Measurements from ENCODE around the gene TBC1D10A. TPM values are rescaled to one million over a fixed set of nuclear protein-coding genes. Genes with fewer than 3 reads are reported as not detected.

The TBC1D10A gene
- total RNA-seq, 4 donors from 2014 or later = 18.4 to 25.9 (median 20.8) TPM

GRCh38 chr22:30318799-30319419 is 7.8 kb downstream of the TBC1D10A start:
- H3K4me1 ChIP-seq = peaks cover 0 to 34% (median 20%) of the 10 kb centered on the region in 4 donors
- no peak overlapping the region for H3K27ac ChIP-seq
- no peaks in the 10 kb centered on the region for H3K27me3 ChIP-seq

GRCh38 chr22:30317778-30318177 is 9.0 kb downstream of the TBC1D10A start:
- Histone ChIP-seq H3K9me3 (no peaks in the 10 kb centered on the region), H3K4me3 (no peak overlapping the region), H3K4me1 (peaks cover 2 to 32% (median 23%) of the 10 kb centered on the region in 4 donors), H3K27ac (peak overlapping the region in 2 of 4 donors; percentile 9 to 25), H3K27me3 (no peaks in the 10 kb centered on the region), H3K36me3 (no peaks in the 10 kb centered on the region)
- no peak for DNase-seq
- TF ChIP-seq, protein P1, sequence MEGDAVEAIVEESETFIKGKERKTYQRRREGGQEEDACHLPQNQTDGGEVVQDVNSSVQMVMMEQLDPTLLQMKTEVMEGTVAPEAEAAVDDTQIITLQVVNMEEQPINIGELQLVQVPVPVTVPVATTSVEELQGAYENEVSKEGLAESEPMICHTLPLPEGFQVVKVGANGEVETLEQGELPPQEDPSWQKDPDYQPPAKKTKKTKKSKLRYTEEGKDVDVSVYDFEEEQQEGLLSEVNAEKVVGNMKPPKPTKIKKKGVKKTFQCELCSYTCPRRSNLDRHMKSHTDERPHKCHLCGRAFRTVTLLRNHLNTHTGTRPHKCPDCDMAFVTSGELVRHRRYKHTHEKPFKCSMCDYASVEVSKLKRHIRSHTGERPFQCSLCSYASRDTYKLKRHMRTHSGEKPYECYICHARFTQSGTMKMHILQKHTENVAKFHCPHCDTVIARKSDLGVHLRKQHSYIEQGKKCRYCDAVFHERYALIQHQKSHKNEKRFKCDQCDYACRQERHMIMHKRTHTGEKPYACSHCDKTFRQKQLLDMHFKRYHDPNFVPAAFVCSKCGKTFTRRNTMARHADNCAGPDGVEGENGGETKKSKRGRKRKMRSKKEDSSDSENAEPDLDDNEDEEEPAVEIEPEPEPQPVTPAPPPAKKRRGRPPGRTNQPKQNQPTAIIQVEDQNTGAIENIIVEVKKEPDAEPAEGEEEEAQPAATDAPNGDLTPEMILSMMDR (IDR thresholded peaks at IDR 0.05) = no peak
- TF ChIP-seq POLR2A (IDR thresholded peaks at IDR 0.05) = no peak

More at GRCh38 chr22:30318799-30319419, 7.8 kb downstream of the TBC1D10A start:
- H3K4me3 ChIP-seq = no peak overlapping the region
- H3K36me3 ChIP-seq = no peaks in the 10 kb centered on the region
- H3K9me3 ChIP-seq = no peaks in the 10 kb centered on the region
- no peak for TF ChIP-seq POLR2A (IDR thresholded peaks at IDR 0.05)
- TF ChIP-seq, protein P1 (IDR thresholded peaks at IDR 0.05) = no peak
- DNase-seq = no peak

DNA sequence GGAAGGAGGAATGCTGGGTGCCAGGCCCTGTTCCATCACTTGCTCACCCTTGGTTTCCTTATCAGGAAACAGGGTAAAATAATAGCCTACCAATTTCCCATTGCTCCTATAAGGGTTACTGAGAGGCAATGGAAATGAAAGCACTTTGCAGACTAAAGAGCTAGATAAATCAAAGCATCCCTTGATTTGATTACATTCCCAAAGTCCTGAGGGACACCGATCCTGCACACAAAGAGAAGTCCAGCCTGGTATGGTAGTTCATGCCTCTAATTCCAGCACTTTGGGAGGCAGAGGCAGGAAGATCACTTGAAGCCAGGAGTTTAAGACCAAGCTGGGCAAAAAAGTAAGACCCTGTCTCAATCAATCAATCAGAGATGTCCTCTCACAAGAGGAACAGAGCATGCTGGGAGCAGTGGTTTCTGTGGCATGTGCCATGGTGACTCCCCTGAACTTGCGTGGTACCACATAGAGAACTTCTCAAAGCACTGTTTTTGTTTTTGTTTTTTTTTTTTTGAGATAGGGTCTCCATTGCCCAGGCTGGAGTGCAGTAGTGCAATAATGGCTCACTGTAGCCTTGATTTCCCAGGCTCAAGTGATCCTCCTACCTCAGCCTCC is 10.7 kb downstream of the TBC1D10A start:
- Histone ChIP-seq H3K27ac (no peak overlapping the region), H3K4me3 (no peak overlapping the region), H3K9me3 (no peaks in the 10 kb centered on the region), H3K27me3 (no peaks in the 10 kb centered on the region), H3K36me3 (no peaks in the 10 kb centered on the region), H3K4me1 (peaks cover 9 to 47% (median 36%) of the 10 kb centered on the region in 4 donors)
- DNase-seq = no peak
- TF ChIP-seq, protein P1 (IDR thresholded peaks at IDR 0.05) = no peak
- TF ChIP-seq POLR2A (IDR thresholded peaks at IDR 0.05) = no peak

DNA sequence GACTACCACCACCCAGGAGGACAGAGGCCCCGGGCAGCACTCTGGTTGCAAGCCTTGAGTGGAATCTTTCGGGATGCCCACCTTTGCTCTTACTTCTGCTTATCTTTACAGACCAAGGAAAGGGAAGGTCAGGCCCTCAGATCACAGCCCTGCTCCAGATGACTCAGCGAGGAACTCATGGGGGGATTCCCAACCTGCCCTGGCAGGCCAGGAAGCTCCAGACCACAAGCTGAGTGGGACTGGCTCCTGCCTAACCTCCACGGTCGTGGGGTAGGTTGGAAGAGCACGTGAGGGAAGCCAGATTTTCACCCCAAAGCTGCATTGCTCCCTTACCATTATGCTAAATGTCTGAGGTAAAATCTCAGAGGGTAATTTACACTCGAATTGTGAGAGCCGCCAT is 11.8 kb downstream of the TBC1D10A start:
- Histone ChIP-seq H3K4me3 (no peak overlapping the region), H3K36me3 (no peaks in the 10 kb centered on the region), H3K27me3 (no peaks in the 10 kb centered on the region), H3K27ac (peak overlapping the region in 1 of 4 donors; percentile 51), H3K9me3 (no peaks in the 10 kb centered on the region), H3K4me1 (peaks cover 10 to 58% (median 42%) of the 10 kb centered on the region in 4 donors)
- no peak for TF ChIP-seq POLR2A (IDR thresholded peaks at IDR 0.05)
- TF ChIP-seq, protein P1 (IDR thresholded peaks at IDR 0.05) = no peak
- no peak for DNase-seq

GRCh38 chr22:30313527-30314363 is 13.0 kb downstream of the TBC1D10A start:
- peaks cover 10 to 70% (median 53%) of the 10 kb centered on the region in 4 donors for H3K4me1 ChIP-seq
- DNase-seq = no peak
- peak overlapping the region in 3 of 4 donors; percentile 20 to 51 (median 29) for H3K27ac ChIP-seq
- no peak overlapping the region for H3K4me3 ChIP-seq
- TF ChIP-seq, protein P1 (IDR thresholded peaks at IDR 0.05) = no peak
- no peak for TF ChIP-seq POLR2A (IDR thresholded peaks at IDR 0.05)
- no peaks in the 10 kb centered on the region for H3K36me3 ChIP-seq
- H3K9me3 ChIP-seq = no peaks in the 10 kb centered on the region
- H3K27me3 ChIP-seq = no peaks in the 10 kb centered on the region

Data from Peyer's patch (tissue), 4 donors.